HG02885 (cell line): ENCODE results near the gene PCED1A.

Source experiments
- ATAC-seq: cut with Tn5 transposase; IDR thresholded peaks from one replicate; pipeline ENCODE4 v1.9.1; 2021; ENCODE audit warnings: mild to moderate bottlenecking; ENCODE audit not compliant: unreplicated experiment, poor library complexity

Gene PCED1A, protein sequence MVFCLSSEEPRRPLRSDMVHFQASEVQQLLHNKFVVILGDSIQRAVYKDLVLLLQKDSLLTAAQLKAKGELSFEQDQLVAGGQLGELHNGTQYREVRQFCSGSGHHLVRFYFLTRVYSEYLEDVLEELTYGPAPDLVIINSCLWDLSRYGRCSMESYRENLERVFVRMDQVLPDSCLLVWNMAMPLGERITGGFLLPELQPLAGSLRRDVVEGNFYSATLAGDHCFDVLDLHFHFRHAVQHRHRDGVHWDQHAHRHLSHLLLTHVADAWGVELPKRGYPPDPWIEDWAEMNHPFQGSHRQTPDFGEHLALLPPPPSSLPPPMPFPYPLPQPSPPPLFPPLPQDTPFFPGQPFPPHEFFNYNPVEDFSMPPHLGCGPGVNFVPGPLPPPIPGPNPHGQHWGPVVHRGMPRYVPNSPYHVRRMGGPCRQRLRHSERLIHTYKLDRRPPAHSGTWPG

DNA sequence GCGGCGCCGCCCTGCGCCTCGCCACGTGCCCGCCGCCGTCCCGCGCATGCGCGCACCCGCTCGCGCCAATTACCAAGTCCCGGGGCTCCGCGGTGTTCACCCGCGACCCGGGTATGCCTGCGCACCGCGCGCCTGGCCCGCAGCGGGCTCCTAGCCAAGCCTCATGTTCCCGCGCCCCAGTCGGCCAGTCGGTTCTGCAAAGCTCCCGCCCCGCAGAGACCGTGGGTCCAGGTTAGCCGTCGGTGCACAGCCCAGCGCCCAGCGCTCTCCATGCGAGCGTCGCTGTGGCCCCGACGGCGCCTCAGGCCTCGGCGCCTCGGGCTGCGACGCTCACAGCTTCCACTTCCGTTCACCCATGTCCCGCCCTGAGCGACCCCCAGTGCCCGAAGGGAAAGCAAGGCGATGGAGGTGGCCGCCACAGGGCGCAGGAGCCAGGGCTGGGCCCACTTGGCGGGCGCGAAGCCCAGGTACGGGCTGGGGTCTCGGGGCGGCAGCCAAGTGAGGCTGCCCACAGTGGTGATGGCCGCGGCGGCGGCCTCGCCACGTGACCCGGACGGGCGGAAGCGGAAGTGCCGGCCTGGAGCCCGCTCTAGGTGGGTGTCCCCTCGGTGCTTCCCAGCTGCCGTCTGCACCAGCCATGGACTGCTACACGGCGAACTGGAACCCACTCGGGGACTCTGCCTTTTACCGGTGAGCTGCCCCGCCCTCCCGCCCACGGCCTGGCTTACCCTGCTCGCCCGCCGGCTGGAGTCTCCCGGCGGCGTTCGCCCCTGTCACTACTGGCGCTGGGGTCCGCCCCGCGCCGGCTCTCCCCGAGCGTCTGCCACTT, at the start of gene PCED1A, which contains the start of gene VPS16:
Gene PCED1A, minus strand, starts transcription at position 518 of the 829 bp plus-strand sequence. CDS start 743 bp downstream, outside the sequence.
Gene VPS16, plus strand, starts transcription at position 608 of the 829 bp plus-strand sequence. Its CDS starts 30 bp downstream, at position 638.
- peak; percentile 96 for ATAC-seq

- no peak for ATAC-seq
Measured at GRCh38 chr20:2889797-2890196, 49.3 kb upstream of the PCED1A start.

- ATAC-seq = no peak
Measured at GRCh38 chr20:2889209-2889608, 48.8 kb upstream of the PCED1A start.

- ATAC-seq = no peak
Measured at GRCh38 chr20:2888224-2888955, 47.9 kb upstream of the PCED1A start.

GRCh38 chr20:2887715-2888114, 47.3 kb upstream of the PCED1A start:
- ATAC-seq = no peak

DNA sequence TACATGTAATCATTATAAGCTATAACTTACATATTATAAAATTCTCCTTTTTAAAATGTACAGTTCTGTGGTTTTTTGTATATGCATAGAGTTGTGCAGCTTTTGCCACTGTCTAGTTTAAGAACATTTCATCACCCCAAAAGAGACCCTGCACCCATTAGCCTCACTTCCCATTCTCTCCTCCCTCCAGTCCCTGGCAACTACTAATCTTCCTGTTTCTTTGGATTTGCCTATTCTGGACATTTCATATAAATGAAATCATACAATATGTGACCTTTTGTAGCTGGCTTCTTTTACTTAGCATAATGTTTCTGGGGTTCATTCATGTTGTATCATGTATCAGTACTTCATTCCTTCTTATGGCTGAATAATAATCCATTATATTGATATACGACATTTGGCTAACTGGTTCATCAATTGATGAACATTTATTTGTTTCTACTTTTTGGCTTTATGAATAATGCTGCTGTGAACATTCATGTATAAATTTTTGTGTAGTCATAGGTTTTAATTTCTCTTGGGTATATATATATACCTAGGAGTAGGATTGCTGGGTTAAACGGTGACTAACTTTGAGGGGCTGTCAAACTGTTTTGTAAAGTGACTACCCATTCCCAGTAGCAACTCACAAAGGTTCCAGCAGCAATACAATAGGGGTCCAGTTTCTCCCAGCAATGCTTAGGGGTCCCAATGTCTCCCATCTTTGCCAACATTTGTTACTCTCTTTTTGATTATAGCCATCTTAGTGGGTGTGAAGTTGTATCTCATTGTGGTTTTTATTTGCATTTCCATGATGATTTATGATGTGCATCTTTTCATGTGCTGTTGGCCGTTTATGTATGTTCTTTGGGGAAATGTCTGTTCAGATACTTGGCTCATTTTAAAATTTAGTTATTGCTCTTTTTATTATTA, 43.5 kb upstream of the PCED1A start:
- ATAC-seq = no peak

- ATAC-seq = no peak
Measured at GRCh38 chr20:2880650-2881049, 40.2 kb upstream of the PCED1A start.

DNA sequence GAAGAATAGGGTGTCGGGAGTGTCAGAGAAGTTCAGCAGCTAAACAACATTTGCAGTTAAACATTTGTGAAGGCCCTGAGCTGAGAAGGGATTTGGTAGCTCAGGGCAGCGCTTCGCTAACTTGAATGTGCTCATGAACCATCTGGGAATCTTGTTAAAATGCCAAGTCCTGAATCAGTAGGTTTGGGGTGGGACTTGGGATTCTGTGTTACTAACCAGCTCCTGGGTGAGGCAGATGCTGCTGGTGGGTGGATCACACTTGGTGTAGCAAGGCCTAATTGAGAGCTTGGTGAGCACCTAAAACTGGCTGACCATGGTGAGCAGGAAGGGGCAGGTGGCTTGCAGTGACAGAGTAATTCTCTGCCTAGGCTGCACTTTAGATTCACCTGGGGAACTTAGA, 38.7 kb upstream of the PCED1A start:
- no peak for ATAC-seq

GRCh38 chr20:2878515-2878914, 38.1 kb upstream of the PCED1A start:
- no peak for ATAC-seq

GRCh38 chr20:2875690-2876203, 35.3 kb upstream of the PCED1A start:
- ATAC-seq = no peak

GRCh38 chr20:2874456-2874855, 34.0 kb upstream of the PCED1A start:
- no peak for ATAC-seq

- peak; percentile 50 for ATAC-seq
Measured at GRCh38 chr20:2873747-2874041, 33.2 kb upstream of the PCED1A start.

GRCh38 chr20:2873010-2873746, 32.7 kb upstream of the PCED1A start, which contains the start of gene PTPRA:
TSS of gene PTPRA (plus strand) at chr20:2873481. CDS start at chr20:2964278, 90,797 bp downstream.
- peak; percentile 94 for ATAC-seq

- peak; percentile 32 for ATAC-seq
Measured at GRCh38 chr20:2872459-2873009, 32.1 kb upstream of the PCED1A start.

GRCh38 chr20:2871661-2872458, 31.4 kb upstream of the PCED1A start:
- ATAC-seq = no peak

DNA sequence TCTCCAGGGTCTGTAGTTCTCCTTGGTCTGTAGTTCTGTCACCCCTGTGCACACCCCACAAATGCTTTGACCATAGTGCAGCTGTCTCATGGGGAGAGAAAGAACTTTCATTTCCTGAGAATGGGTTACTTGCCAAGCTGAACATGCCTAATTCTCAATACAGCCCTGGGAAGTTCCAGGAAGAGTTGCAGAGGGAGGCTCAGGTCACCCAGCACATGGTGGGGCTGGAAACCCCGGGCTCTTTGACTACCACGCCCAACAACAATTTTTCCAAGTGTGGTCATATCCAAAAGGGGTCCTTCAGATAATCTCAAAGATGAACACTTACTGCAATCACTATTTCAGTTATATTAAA, 30.6 kb upstream of the PCED1A start:
- no peak for ATAC-seq

- ATAC-seq = no peak
Measured at GRCh38 chr20:2869381-2869780, 28.9 kb upstream of the PCED1A start.
